ENCODE measurements around the gene SHC1. TPM values are rescaled to one million over a fixed set of nuclear protein-coding genes. Genes with fewer than 3 reads are reported as not detected.
"Not testable (repeated sequence)": the region's sequence is repeated elsewhere in the genome, so short reads cannot be mapped to it uniquely, and the experiment has no call there.

Gene SHC1
- total and polyA plus RNA-seq, 5 experiments from 2014 or later = 22.6 to 68.5 (median 27.4) TPM

- peak overlapping the region; percentile 77 to 92 (median 88) for H3K4me3 Mint-ChIP-seq
- peaks cover 24 to 62% (median 44%) of the 10 kb centered on the region in 4 donors for H3K4me1 Mint-ChIP-seq
- H3K36me3 Mint-ChIP-seq = no peaks in the 10 kb centered on the region
- H3K27me3 Mint-ChIP-seq = peaks cover 0 to 12% (median 0%) of the 10 kb centered on the region in 5 donors
- ATAC-seq = peak; percentile 0 to 2
- peak in 4 of 10 donors; percentile 37 to 48 (median 42) for DNase-seq
- POLR2A ChIA-PET = interaction anchor here (1.0 to 4.2 kb wide), 15 partner anchors 8 to 779 kb away, joined by 3 to 29 read pairs (median 7); partner anchors contain the start of genes CKS1B, FLAD1, PBXIP1 and PMVK
- H3K9me3 Mint-ChIP-seq = no peaks in the 10 kb centered on the region
- H3K27ac Mint-ChIP-seq = peak overlapping the region; percentile 79 to 91 (median 85)
Observed at GRCh38 chr1:154999571-155000410, 29.2 kb upstream of the SHC1 start.

DNA sequence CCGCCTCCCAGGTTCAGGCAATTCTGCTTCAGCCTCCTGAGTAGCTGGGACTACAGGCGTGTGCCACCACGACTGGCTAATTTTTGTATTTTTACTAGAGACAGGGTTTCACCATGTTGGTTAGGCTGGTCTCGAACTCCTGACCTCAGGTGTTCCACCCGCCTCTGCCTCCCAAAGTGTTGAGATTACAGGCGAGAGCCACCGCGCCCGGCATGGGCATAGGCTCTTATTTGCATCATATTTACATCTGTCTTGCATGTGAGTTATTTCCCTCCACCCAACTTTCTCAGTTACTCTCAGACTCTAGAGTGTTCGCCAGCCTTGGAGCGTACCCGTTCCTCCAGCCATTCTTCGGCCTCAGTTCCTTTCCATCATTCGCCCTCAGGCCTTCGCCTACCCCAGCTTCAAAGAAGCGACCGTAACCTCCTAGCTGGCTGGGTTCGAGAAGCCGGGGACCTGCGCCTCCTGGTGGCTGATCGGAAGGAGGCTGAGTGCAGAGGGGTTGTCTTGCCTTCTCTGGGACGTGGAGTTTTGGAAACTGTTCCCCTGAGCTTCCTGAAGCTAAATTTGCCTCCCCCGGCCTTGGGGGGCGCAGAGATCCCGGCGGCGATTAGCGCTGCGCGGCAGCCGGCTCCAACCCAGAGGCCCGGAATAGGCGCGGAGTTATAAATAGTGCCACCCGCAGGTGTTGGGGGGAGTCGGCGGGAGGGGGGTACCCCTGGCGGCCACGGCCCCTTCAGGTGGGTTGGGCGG, 28.4 kb upstream of the SHC1 start:
- Mint-ChIP-seq H3K27ac (peak overlapping the region in 9 of 10 donors; percentile 27 to 89 (median 75)), H3K4me3 (peak overlapping the region; percentile 70 to 92 (median 86)), H3K4me1 (peaks cover 20 to 54% (median 37%) of the 10 kb centered on the region in 4 donors), H3K27me3 (peaks cover 0 to 12% (median 0%) of the 10 kb centered on the region in 5 donors), H3K36me3 (no peaks in the 10 kb centered on the region), H3K9me3 (no peaks in the 10 kb centered on the region)
- ATAC-seq (peak; percentile 18 to 22), DNase-seq (peak in 9 of 10 donors; percentile 43 to 79 (median 55))
- POLR2A ChIA-PET = interaction anchor here (0.6 to 4.2 kb wide), 15 partner anchors 9 to 779 kb away, joined by 3 to 29 read pairs (median 6); partner anchors contain the start of genes CKS1B, FLAD1, PBXIP1 and PMVK

- POLR2A ChIA-PET = interaction anchor here (0.6 to 4.2 kb wide), 10 partner anchors 8 to 70 kb away, joined by 3 to 29 read pairs (median 12); partner anchors contain the start of genes CKS1B, FLAD1, PBXIP1 and PMVK
- Mint-ChIP-seq H3K36me3 (no peaks in the 10 kb centered on the region), H3K27me3 (peaks cover 0 to 12% (median 0%) of the 10 kb centered on the region in 5 donors), H3K4me1 (peaks cover 16 to 47% (median 32%) of the 10 kb centered on the region in 4 donors), H3K27ac (peak overlapping the region in 1 of 10 donors; percentile 89), H3K4me3 (peak overlapping the region in 7 of 10 donors; percentile 30 to 91 (median 39)), H3K9me3 (no peaks in the 10 kb centered on the region)
- DNase-seq (no peak), ATAC-seq (no peak)
Observed at GRCh38 chr1:154998201-154998780, 27.7 kb upstream of the SHC1 start.

DNA sequence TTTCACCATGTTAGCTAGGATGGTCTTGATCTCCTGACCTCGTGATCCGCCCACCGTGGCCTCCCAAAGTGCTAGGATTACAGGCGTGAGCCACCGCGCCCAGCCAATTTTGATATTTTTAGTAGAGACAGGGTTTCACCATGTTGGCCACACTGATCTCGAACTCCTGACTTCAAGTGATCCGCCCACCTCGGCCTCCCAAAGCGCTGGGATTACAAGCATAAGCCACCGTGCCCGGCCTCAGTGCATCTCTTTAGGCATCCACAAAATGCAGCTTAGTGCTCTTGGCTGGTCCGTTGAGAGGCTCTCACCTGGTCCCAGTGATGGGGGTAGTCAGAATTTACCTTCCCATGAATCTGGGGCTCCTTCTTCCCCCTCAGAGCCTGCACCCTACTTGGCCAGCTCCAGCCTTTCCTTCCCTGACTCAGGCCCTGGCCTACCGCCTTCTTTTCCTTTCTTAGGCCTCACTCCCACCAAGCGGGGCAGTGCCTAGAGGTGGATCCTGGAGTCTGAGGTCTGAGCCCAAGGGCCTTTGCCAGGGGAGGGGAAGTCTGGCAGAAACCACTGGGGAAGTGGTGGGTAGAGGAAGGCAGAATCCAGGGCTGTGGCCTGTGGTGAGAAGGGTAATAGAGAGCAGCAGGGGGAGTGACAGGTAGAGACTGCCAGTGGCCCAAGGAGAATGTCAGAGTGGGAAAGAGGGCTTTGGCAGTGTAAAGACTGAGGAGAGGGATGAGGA, 26.6 kb upstream of the SHC1 start:
- ATAC-seq (no peak), DNase-seq (no peak)
- Mint-ChIP-seq H3K27me3 (peaks cover 0 to 12% (median 0%) of the 10 kb centered on the region in 5 donors), H3K27ac (peak overlapping the region in 1 of 10 donors; percentile 11), H3K4me3 (peak overlapping the region in 5 of 10 donors; percentile 8 to 37 (median 26)), H3K9me3 (no peaks in the 10 kb centered on the region), H3K36me3 (peaks cover 0 to 2% (median 0%) of the 10 kb centered on the region in 3 donors), H3K4me1 (peaks cover 13 to 38% (median 30%) of the 10 kb centered on the region in 4 donors)
- POLR2A ChIA-PET = interaction anchor here (0.5 to 2.4 kb wide), 6 partner anchors 14 to 504 kb away, joined by 3 to 8 read pairs (median 4); partner anchors contain the start of genes FLAD1 and PYGO2

GRCh38 chr1:154995301-154995983, 24.9 kb upstream of the SHC1 start:
- not testable (repeated sequence) for ATAC-seq, H3K4me3 Mint-ChIP-seq, DNase-seq, H3K36me3 Mint-ChIP-seq, H3K9me3 Mint-ChIP-seq
- POLR2A ChIA-PET = interaction anchor here (0.6 to 2.4 kb wide), 7 partner anchors 12 to 715 kb away, joined by 3 to 8 read pairs (median 5); partner anchors contain the start of genes FLAD1 and PYGO2
- Mint-ChIP-seq H3K27ac (peak overlapping the region in 1 of 10 donors; percentile 4), H3K27me3 (peaks cover 0 to 12% (median 0%) of the 10 kb centered on the region in 5 donors), H3K4me1 (peaks cover 13 to 33% (median 29%) of the 10 kb centered on the region in 4 donors)

DNA sequence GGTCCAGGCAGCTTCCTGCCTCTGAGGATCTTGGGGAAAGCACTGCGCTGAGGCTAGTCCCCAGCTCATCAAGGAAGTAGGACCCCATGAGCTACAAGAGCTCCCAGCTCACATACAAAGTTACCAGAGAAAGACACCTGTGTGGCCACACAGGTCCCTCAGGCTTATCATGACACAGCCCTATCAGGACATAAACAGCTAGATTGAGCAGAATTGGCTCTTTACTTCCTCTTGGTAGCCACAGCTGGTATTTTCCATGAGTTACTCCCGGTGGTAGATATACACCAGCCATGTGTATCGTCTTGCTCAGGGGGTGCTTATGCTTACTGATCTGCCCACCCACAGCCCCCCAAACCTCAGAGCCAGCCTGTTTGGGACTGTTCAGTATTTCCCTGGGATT, 24.0 kb upstream of the SHC1 start:
- Mint-ChIP-seq H3K9me3 (no peaks in the 10 kb centered on the region), H3K36me3 (peaks cover 0 to 12% (median 3%) of the 10 kb centered on the region in 3 donors), H3K4me1 (peaks cover 11 to 30% (median 27%) of the 10 kb centered on the region in 4 donors), H3K4me3 (no peak overlapping the region), H3K27ac (peak overlapping the region in 1 of 10 donors; percentile 48), H3K27me3 (peaks cover 0 to 12% (median 0%) of the 10 kb centered on the region in 5 donors)
- ATAC-seq (no peak), DNase-seq (no peak)
- POLR2A ChIA-PET = interaction anchor here (0.7 to 3.1 kb wide), 7 partner anchors 8 to 132 kb away, joined by 3 to 25 read pairs (median 3); partner anchors contain the start of genes FLAD1 and PYGO2

DNA sequence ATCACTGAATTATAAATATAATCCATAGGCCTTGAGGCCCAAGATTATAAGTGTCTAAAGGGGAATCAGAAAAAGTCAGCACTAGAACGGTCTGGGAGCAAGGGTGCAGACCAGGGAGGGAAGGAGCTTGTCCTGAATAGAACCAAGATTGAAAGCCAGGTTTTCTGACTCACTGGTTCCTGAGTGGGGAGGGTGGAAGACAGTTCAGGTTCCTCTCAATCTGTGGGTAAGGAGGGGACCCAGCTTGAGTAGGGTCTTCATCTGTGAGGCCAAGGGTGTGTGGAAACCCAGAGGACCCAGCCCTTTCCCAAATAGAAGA, 23.7 kb upstream of the SHC1 start:
- no peaks in the 10 kb centered on the region for H3K9me3 Mint-ChIP-seq
- H3K36me3 Mint-ChIP-seq = peaks cover 0 to 16% (median 3%) of the 10 kb centered on the region in 3 donors
- H3K27ac Mint-ChIP-seq = no peak overlapping the region
- H3K4me1 Mint-ChIP-seq = peaks cover 11 to 33% (median 29%) of the 10 kb centered on the region in 4 donors
- DNase-seq (no peak), ATAC-seq (no peak)
- no peak overlapping the region for H3K4me3 Mint-ChIP-seq
- H3K27me3 Mint-ChIP-seq = peaks cover 0 to 12% (median 0%) of the 10 kb centered on the region in 5 donors
- POLR2A ChIA-PET = interaction anchor here (0.6 to 3.1 kb wide), 9 partner anchors 8 to 619 kb away, joined by 3 to 25 read pairs (median 3); partner anchors contain the start of genes FLAD1, PMVK and PYGO2

DNA sequence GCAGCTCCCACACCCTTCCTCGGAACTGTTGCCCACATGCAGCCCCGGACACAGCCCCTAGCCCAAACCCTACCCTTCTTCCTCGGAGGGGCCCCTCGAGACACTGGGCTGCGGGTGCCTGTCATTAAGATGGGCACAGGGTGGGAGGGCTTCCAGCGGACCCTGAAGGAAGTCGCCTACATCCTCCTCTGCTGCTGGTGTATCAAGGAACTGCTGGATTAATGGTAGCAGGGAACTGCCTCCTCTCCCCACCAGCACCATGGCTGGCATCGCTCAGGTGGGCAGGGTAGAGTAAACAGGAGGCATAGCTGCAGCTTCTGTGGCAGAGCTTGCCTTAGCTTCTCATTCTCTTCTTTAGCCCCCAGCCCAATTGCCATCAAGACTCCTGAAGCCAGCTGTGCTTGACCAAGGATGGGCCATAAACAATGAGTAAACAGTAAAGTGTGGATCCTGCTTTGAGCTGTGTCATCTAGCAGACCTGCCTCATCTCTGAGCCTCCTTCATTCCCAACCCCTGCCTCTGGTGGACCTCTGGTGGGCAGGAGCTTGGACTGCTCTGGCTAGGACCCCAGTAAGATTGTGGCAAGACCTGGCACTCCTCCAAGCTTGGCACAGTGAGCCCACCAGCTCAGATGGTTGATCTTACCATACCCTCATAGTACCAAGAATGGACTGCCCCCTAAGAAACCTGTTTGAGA, 23.2 kb upstream of the SHC1 start, which contains the start of gene LENEP:
Gene LENEP, plus strand, starts transcription at position 15 of the 697 bp plus-strand sequence. Its CDS starts 22 bp downstream, at position 37.
- peaks cover 12 to 32% (median 29%) of the 10 kb centered on the region in 4 donors for H3K4me1 Mint-ChIP-seq
- peak within 1 kb of the TSS in 1 of 10 donors; percentile 40 for H3K27ac Mint-ChIP-seq
- H3K27me3 Mint-ChIP-seq = peaks cover 0 to 12% (median 0%) of the 10 kb centered on the region in 5 donors
- H3K36me3 Mint-ChIP-seq = peaks cover 0 to 21% (median 3%) of the 10 kb centered on the region in 3 donors
- no peak for DNase-seq
- H3K4me3 Mint-ChIP-seq = no peak within 1 kb of the TSS
- no peaks in the 10 kb centered on the region for H3K9me3 Mint-ChIP-seq
- POLR2A ChIA-PET = interaction anchor here (0.6 to 3.1 kb wide), 9 partner anchors 8 to 619 kb away, joined by 3 to 25 read pairs (median 3); partner anchors contain the start of genes FLAD1, PMVK and PYGO2
- ATAC-seq = no peak

DNA sequence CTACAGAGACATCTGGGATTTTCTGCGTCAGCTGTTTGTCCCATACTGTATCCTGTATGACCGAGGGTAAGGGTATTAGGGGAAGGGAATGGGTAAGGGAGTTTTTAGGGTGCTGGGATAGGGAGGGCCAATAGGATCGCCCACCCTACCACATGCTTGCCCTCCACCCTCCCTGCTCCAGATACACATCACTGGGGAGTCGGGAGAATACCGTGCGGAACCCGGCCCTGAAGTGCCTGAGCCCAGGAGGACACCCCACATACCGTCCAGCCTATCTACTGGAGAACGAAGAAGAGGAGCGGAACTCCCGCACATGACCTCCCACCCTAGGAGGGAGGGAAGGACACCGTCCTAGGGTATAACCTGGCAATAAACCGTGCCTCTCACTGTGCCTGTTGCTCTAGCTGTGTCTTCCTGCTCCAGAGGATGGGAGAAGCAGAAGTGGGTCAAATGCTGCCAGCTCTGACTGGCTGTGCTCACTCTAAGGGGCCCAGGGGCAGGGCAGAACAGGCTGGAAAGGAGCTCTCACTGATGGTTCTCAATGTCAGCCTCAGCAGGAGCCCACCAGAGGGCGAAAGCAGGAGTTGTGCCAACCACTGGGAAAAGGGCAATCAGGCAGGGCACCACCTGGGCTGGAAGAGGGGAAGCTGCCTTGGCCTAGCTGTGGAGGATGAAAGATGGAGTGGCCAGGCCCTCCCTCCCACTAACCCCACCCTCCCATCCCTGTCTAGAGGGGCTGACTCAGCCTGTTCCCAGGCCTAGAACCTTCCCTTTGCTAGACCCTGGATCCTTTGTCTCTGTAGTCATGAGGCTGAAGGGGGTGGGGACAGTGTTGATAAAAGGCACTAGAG, 22.4 kb upstream of the SHC1 start:
- peaks cover 0 to 12% (median 0%) of the 10 kb centered on the region in 5 donors for H3K27me3 Mint-ChIP-seq
- peaks cover 12 to 29% (median 25%) of the 10 kb centered on the region in 4 donors for H3K4me1 Mint-ChIP-seq
- no peaks in the 10 kb centered on the region for H3K9me3 Mint-ChIP-seq
- no peak for ATAC-seq
- peaks cover 0 to 28% (median 3%) of the 10 kb centered on the region in 3 donors for H3K36me3 Mint-ChIP-seq
- no peak for DNase-seq
- no peak overlapping the region for H3K27ac Mint-ChIP-seq
- no peak overlapping the region for H3K4me3 Mint-ChIP-seq
- POLR2A ChIA-PET = interaction anchor here (1.1 to 3.1 kb wide), 4 partner anchors 8 to 56 kb away, joined by 3 to 25 read pairs (median 4); partner anchors contain the start of genes FLAD1 and PMVK

Measured in naive thymus-derived CD8-positive, alpha-beta T cell (primary cell).